G401 (cell line): ENCODE data around the gene ZNF558. TPM values are rescaled to one million over a fixed set of nuclear protein-coding genes. Genes with fewer than 3 reads are reported as not detected.

Experiments
- DNase-seq: peaks from one replicate; pipeline ENCODE4 v3.0.0-alpha.2; 2015; ENCODE audit warnings: low spot score
- in situ Hi-C: cut with HindIII; loops from 2 replicates; pipeline ENCODE4 v1.10.0; 2016; ENCODE audit warnings: low sequenced_read_pairs, mixed read lengths
- total RNA-seq: library from RNA; depleted of rRNA; stranded (reverse); fragments of >200 nt; shearing (Covaris generic); gene quantifications from 2 replicates; pipeline ENCODE4 v1.2.3, GENCODE V29; 2014; rRNA removed

ZNF558 gene
- 17.2 and 20.0 TPM in 2 replicates for total RNA-seq

GRCh38 chr19:8832132-8833021 is at the start of gene ZNF558, which contains the start of gene MBD3L1:
ZNF558 (minus strand) TSS chr19:8832304; CDS start chr19:8822659, 9,645 bp downstream.
MBD3L1 (plus strand) TSS chr19:8832377; CDS start chr19:8842679, 10,302 bp downstream.
- in situ Hi-C loops, result no loop called here
- DNase-seq, result peak; percentile 97

DNA sequence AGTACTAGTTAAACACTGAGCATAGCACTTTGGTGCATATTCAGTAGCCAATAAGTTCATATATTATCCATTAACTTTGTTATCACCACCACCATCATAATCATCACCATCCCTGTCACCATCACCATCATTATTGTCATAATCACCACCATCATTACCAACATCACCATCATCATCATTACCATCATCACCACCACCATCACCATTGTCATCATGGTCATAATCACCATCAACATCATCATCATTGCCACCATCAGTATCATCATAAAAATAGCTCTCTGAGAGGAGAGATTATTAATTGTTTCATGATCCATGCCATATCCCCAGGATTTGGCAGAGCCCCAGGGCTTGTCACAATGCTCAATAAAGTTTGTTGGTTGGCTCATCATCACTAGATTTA is 49.4 kb upstream of the ZNF558 start:
- in situ Hi-C loops, result no loop called here
- DNase-seq, result no peak

GRCh38 chr19:8880868-8881488 is 48.9 kb upstream of the ZNF558 start:
- DNase-seq, result no peak
- in situ Hi-C loops, result no loop called here

DNA sequence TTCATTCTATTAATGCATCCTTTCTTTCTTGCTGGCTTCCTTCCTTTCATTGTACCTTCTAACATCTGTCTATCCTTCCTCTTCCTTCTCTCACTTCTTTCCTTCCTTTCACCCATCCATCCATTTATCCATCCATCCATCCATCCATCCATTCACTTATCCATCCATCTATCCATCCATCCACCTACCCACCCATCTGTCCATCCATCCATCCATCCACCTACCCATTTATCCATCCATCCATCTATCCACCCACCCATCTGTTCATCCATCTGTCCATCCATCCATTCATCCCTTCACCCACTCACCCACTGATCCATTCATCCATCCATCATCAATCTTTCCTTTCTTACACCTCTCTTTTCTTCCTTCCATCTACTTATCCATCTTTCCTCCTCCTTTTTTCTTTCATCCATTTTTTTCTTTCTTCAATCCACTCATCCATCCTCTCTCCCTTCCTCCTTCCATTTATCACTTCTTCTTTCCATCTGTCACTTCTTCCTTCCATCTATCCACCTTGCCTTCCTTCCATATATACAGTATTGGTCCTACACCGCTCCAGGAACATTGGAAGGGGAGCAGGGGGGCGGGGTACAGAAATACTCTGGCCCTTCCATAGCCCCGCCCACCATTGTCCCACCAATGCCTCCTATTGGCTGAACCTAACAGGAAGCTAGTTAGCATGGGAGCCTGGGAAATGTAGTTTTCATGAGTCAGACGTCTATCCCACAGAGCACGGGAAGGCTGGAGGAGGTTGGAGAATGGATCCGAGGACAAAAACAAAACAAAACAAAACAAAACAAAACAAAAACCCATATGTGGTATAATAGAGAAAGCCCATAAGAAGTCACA is 46.0 kb upstream of the ZNF558 start:
- DNase-seq, result no peak

DNA sequence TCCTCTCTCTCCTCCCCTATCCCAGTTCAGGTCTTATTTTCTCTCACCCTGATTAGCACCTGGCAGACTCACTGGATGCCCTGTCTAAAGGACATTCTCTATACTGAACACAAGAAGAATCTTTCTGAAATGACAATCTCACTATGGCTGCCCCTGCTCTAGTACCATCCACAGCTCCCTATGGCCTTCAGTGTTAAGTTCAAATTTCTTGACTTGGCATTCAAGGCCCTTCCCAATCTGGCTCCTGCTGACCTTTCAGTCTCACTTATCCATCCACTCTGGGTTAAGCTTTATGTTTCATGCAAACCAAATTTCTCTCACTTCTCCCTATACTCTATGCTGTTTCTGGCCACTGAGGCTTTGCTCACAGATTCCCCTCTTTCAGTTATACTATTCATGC is 34.2 kb upstream of the ZNF558 start:
- in situ Hi-C loops, result no loop called here

More for the DNA sequence above, 46.0 kb upstream of the ZNF558 start:
- in situ Hi-C loops, result no loop called here

DNA sequence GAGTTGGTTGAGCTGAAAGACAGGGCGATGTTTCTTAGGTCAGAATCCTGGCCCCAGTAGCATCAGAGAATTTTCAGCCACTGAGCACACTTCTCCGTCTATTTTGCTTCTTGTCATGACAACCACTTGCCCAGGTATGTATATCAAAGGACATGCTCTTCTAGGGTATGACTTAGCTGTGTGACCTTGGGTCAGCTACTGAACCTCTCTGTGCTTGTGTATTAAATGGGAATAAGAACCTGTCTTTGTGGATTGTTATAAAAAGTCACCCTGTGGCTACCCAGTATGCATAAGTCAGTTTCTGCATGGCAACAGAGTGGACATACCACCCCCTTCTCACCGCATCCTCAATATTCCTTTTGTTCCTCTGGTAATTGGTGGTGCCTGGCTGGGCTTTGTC is 26.2 kb upstream of the ZNF558 start:
- in situ Hi-C loops, result no loop called here
- no peak for DNase-seq

More for the DNA sequence above, 34.2 kb upstream of the ZNF558 start:
- no peak for DNase-seq

GRCh38 chr19:8850488-8850887 is 18.4 kb upstream of the ZNF558 start:
- in situ Hi-C loops, result no loop called here
- DNase-seq, result no peak

- in situ Hi-C loops, result no loop called here
Observed at GRCh38 chr19:8849232-8849631, 17.1 kb upstream of the ZNF558 start.

DNA sequence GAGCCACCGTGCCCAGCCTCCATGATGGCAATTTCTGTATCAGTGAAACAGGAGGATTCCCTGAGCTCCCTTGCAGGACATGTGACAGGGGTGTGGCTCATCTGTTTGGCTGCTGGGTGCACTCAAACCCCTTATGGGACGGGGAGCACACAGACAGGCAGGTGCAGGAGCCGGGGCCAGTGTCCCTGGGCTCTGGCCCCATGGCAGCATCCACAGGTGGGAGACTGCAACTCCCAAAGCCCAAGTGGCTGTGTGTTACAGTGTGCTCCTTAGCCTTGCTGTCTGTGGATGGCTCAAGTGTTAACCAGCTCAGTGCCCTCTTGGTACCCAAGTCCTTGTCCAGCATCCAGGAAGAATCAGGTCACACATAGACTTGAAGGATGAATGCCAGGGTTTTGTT is 14.7 kb upstream of the ZNF558 start:
- in situ Hi-C loops, result no loop called here
- DNase-seq, result no peak

More at GRCh38 chr19:8849232-8849631, 17.1 kb upstream of the ZNF558 start:
- no peak for DNase-seq

- in situ Hi-C loops, result no loop called here
- no peak for DNase-seq
Observed at GRCh38 chr19:8840708-8841107, 8.6 kb upstream of the ZNF558 start.

DNA sequence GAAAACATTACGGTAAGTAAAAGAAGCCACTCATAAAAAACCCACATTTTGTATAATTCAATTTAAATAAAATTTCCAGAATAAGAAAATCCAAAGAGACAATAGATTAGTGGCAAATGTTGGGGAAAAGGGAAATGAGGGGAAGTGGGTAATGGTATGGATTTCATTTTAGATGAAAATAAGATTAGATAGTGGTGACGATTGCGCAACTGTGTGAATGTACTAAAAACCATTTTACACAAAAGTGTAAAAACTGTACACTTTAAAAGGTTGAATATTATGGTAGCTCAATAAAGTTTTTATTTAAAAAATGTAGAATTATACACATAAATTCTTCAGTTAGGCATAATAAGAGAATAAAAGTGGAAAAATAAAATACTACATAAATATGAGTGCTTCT is 3.8 kb upstream of the ZNF558 start:
- in situ Hi-C loops, result no loop called here
- no peak for DNase-seq

- in situ Hi-C loops, result no loop called here
- DNase-seq, result no peak
Observed at GRCh38 chr19:8835446-8835845, 3.3 kb upstream of the ZNF558 start.

GRCh38 chr19:8831832-8832131 is 322 bp downstream of the ZNF558 start:
- DNase-seq, result no peak
- in situ Hi-C loops, result no loop called here

- DNase-seq, result no peak
- in situ Hi-C loops, result no loop called here
Observed at GRCh38 chr19:8831373-8831772, 731 bp downstream of the ZNF558 start.

GRCh38 chr19:8827277-8827676 is 4.8 kb downstream of the ZNF558 start:
- in situ Hi-C loops, result no loop called here
- DNase-seq, result no peak

DNA sequence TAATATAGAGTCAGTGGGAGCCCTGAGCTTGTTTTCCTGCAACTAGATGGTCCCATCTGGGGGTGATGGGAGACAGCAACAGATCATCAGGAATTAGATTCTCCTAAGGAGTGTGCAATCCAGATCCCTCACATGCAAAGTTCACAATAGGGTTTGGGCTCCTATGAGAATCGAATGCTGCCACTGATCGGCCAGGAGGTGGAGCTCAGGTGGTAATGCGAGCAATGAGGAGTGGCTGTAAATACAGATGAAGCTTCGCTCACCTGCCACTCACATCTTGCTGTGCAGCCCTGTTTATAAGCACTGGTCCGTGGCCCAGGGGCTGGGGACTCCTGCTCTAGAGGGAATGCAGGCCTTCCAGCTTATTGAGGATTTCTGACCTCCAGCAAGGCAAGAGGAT is 5.7 kb downstream of the ZNF558 start:
- in situ Hi-C loops, result no loop called here
- DNase-seq, result no peak

DNA sequence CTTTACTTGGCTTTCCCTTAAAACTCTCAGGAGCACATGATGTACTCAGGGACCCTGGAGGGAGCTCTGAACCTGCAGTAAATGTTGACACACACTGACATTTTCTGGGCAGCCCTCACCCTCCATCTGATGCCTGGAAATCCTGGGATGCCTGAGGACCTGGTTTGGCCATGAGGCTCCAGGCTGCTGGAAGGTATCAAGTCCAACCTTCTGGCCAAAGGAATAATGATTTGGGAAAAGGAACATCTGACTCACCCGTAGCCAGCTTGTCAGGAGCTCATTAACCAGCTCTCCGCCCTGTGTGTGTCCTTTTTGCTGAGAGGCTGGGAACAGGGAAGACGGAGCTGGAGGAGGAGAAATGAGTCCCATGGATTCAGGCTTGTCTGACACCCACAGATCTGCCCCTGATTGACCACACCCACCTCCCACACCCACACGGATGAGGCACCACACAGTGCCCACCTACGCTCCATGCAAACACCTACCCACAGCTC is 10.3 kb downstream of the ZNF558 start:
- DNase-seq, result no peak
- in situ Hi-C loops, result no loop called here

DNA sequence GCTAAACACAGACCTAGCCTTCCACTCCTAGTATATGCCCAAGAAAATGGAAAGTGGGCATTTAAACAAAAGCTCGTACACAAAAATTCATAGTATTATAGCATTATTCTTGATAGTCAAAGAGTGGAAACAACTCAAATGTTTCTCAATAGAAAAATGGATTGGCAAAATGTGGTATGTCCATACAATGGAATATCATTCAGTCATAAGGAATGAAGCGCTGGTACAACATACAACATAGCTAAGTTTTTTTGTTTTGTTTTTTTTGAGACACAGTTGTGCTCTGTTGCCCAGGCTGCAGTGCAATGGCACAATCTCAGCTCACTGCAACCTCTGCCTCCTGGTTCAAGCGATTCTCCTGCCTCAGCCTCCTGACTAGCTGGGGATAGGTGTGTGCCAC is 11.9 kb downstream of the ZNF558 start:
- DNase-seq, result no peak
- in situ Hi-C loops, result no loop called here

DNA sequence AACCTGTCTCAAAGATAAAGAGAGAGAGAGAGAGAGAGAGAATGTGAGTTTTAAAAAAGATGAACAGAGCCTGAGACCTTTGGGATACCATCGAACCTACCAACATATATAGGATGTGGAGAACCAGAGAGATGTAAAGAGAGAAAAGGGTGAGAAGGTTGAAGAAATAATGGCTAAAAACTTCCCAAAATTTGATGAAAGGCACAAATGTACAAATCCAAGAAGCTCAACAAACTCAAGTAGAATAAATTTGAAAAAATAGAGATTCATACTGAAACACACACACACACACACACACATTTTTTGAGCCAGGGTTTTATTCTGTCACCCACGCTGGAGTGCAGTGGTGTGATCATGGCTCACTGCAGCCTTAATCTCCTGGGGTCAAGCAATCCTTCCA is 16.3 kb downstream of the ZNF558 start:
- in situ Hi-C loops, result no loop called here
- no peak for DNase-seq

- DNase-seq, result no peak
- in situ Hi-C loops, result no loop called here
Observed at GRCh38 chr19:8814176-8814575, 17.9 kb downstream of the ZNF558 start.
